Neuron (in vitro differentiated cells): ENCODE measurements around the gene RNASET2.
A peak's percentile ranks its signal among the peaks of the same experiment; 100 is the strongest.
"Not testable (repeated sequence)": the region's sequence is repeated elsewhere in the genome, so short reads cannot be mapped to it uniquely, and the experiment has no call there.

Source experiments
- H2AFZ ChIP-seq: one replicate; pipeline ENCODE4 v1.6.1; 2013; ENCODE audit warnings: low read depth, mild to moderate bottlenecking, inconsistent platforms, low read length, moderate library complexity
- H3K27me3 ChIP-seq: one replicate; pipeline ENCODE4 v1.6.1; 2013; ENCODE audit warnings: low read length; ENCODE audit not compliant: insufficient read depth
- H3K36me3 ChIP-seq: one replicate; pipeline ENCODE4 v1.6.1; 2013; ENCODE audit warnings: low read length; ENCODE audit not compliant: insufficient read depth
- H3K4me1 ChIP-seq: one replicate; pipeline ENCODE4 v1.6.1; 2013; ENCODE audit warnings: low read length; ENCODE audit not compliant: insufficient read depth
- H3K4me3 ChIP-seq: 2 replicates; pipeline ENCODE4 v1.5.1; 2013; ENCODE audit warnings: mild to moderate bottlenecking, low read length, moderate library complexity
- H3K9me3 ChIP-seq: one replicate; pipeline ENCODE4 v1.6.1; 2013; ENCODE audit warnings: low read length

RNASET2 gene

DNA sequence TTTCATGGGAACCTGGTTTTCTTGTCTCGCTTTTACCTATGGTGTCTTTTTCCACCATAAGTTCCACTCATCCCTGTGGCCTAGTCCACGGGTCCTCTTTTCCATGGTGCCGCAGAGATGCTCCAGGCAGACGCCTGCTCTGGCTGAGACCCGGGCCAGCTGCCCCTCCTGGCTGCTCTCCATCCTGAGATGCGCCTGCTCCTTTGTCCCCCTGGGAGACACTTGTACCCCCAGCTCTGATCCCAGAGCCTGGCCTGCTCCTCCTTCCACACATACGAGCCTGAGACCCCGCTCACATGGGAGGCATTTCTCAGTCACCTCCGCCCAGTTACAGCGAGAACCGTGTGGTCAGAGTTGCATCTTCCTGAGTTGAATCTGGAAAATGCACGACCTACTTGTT is 29.6 kb downstream of the RNASET2 start:
- no peaks in the 10 kb centered on the region for H3K27me3 ChIP-seq
- H3K9me3 ChIP-seq, result no peaks in the 10 kb centered on the region
- no peak overlapping the region for H3K4me3 ChIP-seq
- no peak overlapping the region for H2AFZ ChIP-seq
- H3K4me1 ChIP-seq, result peaks cover 16% of the 10 kb centered on the region
- no peaks in the 10 kb centered on the region for H3K36me3 ChIP-seq

DNA sequence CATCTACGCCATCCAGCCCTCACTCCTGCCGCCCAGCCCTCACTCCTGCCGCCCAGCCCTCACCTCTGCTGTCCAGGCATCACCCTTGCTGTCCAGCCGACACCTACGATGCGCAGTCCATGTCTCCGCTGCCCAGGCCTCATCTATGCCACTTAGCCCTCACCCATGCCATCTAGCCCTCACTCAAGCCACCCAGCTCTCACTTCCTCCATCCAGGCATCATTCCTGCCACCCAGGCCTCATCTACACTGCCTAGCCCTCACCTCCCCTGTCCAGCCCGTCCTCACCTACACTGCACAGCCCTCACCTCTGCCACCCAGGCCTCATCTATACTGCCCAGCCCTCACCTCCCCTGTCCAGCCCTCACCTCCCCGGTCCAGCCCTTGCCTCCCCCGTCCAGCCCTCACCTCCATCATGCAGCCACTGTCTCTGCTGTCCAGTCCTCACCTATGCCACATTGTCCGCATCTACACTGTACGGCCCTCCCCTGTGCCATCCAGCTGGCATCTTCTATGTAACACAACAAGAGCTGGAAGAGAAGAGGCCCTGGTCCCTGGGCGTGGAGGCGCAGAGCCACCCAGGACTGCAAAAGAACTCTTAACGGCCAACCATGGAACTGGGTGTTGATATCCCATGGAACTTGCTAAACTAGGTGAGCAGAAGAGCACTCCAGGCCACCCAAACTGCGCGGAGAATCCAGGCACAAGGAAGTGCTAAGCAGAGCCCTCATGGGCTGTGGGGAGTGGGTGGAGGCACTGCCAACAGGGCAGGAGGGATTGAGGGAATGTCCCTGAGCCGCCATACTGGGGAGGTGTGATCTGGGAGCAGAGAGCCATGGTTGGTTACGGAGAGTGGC is 31.0 kb downstream of the RNASET2 start:
- no peaks in the 10 kb centered on the region for H3K36me3 ChIP-seq
- H3K4me1 ChIP-seq, result peaks cover 30% of the 10 kb centered on the region
- H3K4me3 ChIP-seq, result no peak overlapping the region
- H3K27me3 ChIP-seq, result no peaks in the 10 kb centered on the region
- H2AFZ ChIP-seq, result no peak overlapping the region
- H3K9me3 ChIP-seq, result no peaks in the 10 kb centered on the region

DNA sequence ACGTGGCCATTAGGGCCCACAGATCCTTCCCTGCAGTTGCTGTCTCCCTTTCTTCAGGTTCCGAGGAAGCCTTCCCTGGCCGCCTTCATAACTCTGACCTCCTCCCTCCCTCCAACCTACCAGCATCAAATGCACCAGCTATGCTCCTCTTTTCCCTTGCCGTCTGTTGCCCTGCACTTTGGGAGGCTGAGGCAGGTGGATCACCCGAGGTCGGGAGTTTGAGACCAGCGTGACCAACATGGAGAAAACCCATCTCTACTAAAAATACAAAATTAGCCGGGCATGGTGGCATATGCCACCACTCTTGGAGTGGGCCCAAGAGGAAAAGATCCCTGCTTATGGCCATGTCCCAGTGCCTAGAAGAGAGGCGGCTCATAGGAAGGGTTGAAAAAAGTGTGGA is 31.8 kb downstream of the RNASET2 start:
- peaks cover 30% of the 10 kb centered on the region for H3K4me1 ChIP-seq
- H2AFZ ChIP-seq, result no peak overlapping the region
- H3K27me3 ChIP-seq, result no peaks in the 10 kb centered on the region
- H3K4me3 ChIP-seq, result no peak overlapping the region
- H3K36me3 ChIP-seq, result no peaks in the 10 kb centered on the region
- H3K9me3 ChIP-seq, result no peaks in the 10 kb centered on the region

DNA sequence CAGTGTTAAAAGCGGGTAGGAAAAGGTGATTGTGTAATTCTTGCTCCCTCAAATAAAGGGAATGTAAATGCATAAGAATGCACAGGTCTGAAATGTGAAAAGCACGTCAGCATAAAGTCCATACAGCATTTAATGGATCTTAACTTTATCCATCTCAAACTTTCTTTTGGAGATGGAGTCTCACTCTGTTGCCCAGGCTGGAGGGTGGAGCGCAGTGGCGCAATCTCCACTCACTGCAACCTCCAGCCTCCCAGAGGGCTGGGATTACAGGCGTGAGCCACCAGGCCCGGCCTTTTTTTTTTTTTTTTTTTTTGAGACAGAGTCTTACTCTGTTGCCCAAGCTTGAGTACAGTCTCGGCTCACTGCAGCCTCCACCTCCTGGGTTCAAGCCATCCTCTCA is 33.4 kb downstream of the RNASET2 start:
- H3K4me1 ChIP-seq, result peaks cover 28% of the 10 kb centered on the region
- H2AFZ ChIP-seq, result no peak overlapping the region
- H3K36me3 ChIP-seq, result no peaks in the 10 kb centered on the region
- H3K27me3 ChIP-seq, result no peaks in the 10 kb centered on the region
- no peaks in the 10 kb centered on the region for H3K9me3 ChIP-seq
- no peak overlapping the region for H3K4me3 ChIP-seq

DNA sequence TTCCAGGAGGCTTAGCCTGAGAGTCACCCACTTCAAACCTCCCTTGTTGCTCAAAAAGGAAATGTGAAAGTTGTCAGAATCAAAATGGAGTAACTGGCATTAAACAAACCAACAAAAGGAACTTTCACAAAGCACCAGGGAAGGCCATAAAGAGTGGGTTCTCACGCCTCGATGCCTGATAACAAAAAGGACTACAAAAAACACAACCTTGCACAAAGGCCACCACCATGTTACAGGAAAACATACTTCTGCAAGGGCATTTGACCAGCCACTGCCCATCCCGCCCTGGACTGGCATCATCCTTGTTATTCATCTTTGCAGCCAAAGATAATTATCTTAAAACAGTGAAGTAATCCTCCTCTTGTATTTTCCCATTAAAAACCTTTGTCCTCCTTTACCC is 34.8 kb downstream of the RNASET2 start:
- Histone ChIP-seq H3K4me3 (no peak overlapping the region), H3K36me3 (no peaks in the 10 kb centered on the region), H3K9me3 (no peaks in the 10 kb centered on the region), H3K4me1 (peaks cover 16% of the 10 kb centered on the region), H3K27me3 (no peaks in the 10 kb centered on the region), H2AFZ (no peak overlapping the region)

DNA sequence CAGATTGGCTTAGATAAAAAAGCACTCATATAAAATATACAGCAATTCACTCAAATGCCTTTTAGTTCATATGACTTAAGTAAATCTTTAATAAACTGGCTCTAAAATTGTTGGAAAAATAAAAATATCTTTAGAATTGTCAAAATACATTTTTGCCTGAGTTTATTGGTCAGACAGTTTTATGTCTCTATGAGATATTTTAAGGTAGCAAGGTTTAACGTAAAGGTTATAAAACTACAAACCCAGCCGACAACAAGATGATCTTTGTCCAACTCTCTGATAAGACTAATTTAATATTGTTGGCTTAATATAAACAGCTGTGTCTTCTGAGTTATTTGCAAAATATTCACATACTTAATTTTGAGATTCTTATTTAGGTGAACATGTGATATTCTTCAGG is 39.5 kb downstream of the RNASET2 start:
- Histone ChIP-seq H3K27me3 (no peaks in the 10 kb centered on the region), H3K36me3 (no peaks in the 10 kb centered on the region), H3K4me3 (no peak overlapping the region), H3K9me3 (no peaks in the 10 kb centered on the region), H3K4me1 (peaks cover 46% of the 10 kb centered on the region), H2AFZ (no peak overlapping the region)

DNA sequence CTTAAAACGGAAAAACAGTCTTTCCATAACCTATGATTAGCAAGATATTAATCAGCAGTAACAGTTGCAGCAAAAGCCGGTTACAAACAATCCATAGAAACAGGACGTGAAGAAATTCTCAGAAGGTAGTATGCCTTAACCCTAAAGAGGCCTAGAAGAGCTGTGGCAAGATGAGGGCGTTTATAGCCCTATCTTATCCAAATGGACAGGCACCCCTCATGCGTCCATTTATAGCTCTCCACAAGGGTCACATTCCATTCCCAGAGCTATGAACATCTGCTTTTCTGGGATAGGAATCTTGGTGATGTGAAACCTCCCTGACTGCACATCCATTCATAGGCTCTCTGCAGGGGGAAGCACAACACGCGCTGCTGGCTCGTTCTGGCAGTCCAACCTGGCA is 40.9 kb downstream of the RNASET2 start:
- not testable (repeated sequence) for H3K9me3 ChIP-seq, H3K36me3 ChIP-seq, H3K27me3 ChIP-seq
- peak overlapping the region; percentile 67 for H2AFZ ChIP-seq
- peaks cover 33% of the 10 kb centered on the region for H3K4me1 ChIP-seq
- H3K4me3 ChIP-seq, result peak overlapping the region; percentile 7

DNA sequence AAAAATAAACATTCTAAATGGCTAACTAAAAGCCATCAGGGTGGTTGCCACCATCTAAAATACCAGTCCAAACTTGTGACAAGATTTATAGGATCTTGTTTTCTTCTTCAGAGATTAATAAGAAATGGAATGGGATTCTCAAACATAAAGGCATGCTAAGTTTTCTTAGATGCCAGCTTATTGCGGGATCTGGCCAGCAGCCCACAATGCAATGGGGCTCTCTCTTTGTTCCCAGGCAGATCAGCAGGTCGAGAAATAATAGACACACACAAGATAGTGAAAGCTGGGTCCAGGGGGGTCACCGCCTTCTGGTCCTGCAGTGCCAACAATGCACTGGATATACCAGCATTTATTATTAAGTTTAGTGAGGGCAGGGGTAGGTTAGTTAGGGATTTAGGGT is 41.4 kb downstream of the RNASET2 start:
- H3K4me1 ChIP-seq, result peaks cover 32% of the 10 kb centered on the region
- H3K27me3 ChIP-seq, H3K4me3 ChIP-seq, H3K9me3 ChIP-seq, H3K36me3 ChIP-seq: not testable (repeated sequence)
- H2AFZ ChIP-seq, result peak overlapping the region; percentile 67

DNA sequence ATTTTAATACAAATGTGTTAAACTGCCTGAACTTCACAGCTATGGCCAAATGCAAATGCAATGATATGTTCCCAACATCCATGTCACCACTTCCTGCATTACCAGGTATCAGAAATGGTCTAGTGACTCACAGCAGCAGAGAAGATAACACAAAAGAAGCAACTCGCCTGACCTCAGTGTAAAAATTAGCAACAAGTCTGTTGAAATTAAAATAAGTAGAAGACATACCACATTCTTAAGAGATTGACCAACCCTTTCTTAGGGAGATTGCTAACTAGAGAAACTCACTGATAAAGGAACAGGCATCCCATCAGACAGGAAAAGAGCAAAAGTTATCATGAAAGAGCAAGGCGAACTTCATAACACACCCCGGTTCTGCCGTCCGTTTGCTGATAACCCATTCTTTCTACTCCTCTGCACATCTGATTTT is 45.1 kb downstream of the RNASET2 start:
- H3K36me3 ChIP-seq, result no peaks in the 10 kb centered on the region
- no peaks in the 10 kb centered on the region for H3K9me3 ChIP-seq
- H3K4me3 ChIP-seq, result no peak overlapping the region
- peaks cover 33% of the 10 kb centered on the region for H3K4me1 ChIP-seq
- no peak overlapping the region for H2AFZ ChIP-seq
- no peaks in the 10 kb centered on the region for H3K27me3 ChIP-seq

DNA sequence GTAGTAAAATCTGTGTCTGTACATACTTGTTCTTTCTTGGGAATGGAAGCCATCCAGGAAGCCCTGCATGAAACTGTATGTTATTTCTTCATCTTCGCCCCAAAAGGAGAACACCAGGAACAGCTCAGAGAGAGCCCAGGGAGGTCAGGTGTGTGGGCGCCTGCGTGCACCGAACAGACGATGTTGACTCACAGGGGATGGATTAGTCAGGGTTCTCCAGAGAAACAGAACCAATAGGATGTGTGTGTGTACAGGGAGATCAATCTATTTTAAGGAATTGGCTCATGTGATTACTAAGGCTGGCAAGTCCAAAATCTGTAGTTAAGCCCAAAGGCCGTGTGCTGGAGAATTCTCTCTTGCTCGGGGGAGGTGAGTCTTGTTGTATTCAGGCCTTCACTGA is 45.7 kb downstream of the RNASET2 start:
- H3K9me3 ChIP-seq, result no peaks in the 10 kb centered on the region
- H2AFZ ChIP-seq, result no peak overlapping the region
- no peaks in the 10 kb centered on the region for H3K27me3 ChIP-seq
- H3K4me3 ChIP-seq, result no peak overlapping the region
- peaks cover 29% of the 10 kb centered on the region for H3K4me1 ChIP-seq
- no peaks in the 10 kb centered on the region for H3K36me3 ChIP-seq

DNA sequence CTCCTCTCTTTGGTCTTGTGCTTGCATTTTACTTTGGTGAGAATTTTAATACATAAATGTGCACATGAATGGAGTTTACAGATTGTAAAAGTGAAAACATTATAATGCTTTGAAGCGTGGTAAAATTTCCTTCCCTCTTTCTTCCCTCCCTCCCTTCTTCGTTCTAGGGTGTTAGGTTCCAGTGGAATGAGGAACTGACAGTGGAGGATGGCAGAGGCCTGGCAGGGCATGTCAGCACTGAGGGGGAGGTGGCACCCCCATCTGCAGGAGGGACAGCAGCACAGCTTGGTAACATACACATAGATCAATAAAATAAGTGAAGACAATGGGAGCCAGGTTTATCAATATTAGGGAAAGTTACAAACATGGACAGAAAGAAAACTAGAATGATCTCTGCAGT is 47.5 kb downstream of the RNASET2 start:
- Histone ChIP-seq H3K36me3 (no peaks in the 10 kb centered on the region), H3K4me3 (no peak overlapping the region), H2AFZ (no peak overlapping the region), H3K4me1 (peaks cover 32% of the 10 kb centered on the region), H3K27me3 (no peaks in the 10 kb centered on the region), H3K9me3 (no peaks in the 10 kb centered on the region)

DNA sequence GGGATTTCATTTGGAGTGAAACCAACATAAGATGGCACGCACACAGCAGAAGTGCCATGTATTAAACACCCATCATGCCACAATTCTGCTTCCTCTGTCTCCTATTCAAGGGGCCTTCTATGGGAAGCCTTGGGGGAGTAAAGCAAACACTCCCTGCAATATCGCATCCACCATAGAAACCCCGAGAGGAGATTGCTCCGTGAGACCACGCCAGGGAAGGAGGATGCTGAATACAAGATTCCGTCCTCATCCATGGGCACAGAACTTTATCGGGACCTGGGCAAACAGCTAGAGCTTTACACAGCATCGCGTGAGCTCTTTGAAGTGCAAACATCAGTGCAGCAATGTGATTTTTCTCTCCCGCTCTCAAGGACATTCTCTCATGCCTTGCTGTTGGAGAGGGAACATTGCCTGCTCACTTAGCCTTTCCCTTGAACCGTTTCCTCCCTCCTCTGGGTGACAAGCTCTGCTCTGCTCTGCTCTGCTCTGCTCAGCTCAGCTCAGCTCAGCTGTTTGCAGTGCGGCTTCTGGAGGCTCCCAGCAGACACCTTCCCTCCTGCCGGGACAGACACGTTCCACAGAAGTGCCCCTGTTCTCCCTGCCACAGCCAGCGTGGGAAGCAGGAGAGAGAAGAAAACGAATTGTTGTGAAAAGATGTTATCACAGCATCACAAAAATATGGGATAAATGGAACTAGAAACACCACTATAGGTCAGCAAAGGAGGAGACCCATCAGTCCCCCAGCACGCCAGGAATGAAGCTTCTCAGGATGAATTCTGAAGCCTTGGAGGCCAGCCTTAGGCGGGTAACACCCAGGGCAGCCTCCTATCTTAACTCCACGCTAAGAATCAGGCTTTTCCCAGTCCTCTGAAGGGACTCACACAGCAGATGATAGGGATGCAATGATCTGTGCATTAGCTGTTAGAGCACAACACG is 48.2 kb downstream of the RNASET2 start:
- Histone ChIP-seq H2AFZ (no peak overlapping the region), H3K27me3 (no peaks in the 10 kb centered on the region), H3K36me3 (no peaks in the 10 kb centered on the region), H3K4me3 (no peak overlapping the region), H3K9me3 (no peaks in the 10 kb centered on the region), H3K4me1 (peaks cover 27% of the 10 kb centered on the region)

DNA sequence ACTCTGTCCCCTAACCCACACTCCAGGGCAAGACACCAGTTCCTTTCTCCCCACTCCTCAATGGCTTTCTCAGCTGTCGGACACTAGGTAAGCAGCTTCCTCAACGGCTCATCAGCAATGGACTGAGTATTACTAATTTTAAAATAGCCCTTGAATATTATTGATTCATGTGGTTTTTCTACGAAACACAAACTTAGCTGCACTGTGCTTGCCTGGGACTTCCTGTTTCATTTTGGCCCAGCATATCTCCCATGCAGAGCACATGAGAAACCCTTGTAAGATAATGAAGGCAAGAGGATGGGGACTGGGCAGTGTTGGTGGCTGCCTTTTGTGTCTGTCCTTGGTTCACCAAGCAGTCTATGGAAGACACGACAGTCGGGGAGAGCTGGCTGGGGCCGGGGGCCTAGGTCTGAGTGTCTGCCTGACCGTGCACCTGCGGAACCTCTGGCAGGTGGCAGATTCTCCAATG is 48.9 kb downstream of the RNASET2 start:
- Histone ChIP-seq H3K4me3 (no peak overlapping the region), H3K36me3 (no peaks in the 10 kb centered on the region), H2AFZ (no peak overlapping the region), H3K9me3 (no peaks in the 10 kb centered on the region), H3K4me1 (peaks cover 23% of the 10 kb centered on the region), H3K27me3 (no peaks in the 10 kb centered on the region)
